GM21526 (cell line): ENCODE results near the gene TERF2IP.

ENCODE experiments used
- ATAC-seq: cut with Tn5 transposase; IDR thresholded peaks from one replicate; pipeline ENCODE4 v1.9.1; 2021; ENCODE audit warnings: moderate library complexity; ENCODE audit not compliant: unreplicated experiment, low FRiP score

The TERF2IP gene

GRCh38 chr16:75632857-75633256 lies 14.7 kb upstream of the TERF2IP start:
- ATAC-seq: no peak

GRCh38 chr16:75635036-75635435 lies 12.5 kb upstream of the TERF2IP start:
- no peak for ATAC-seq

GRCh38 chr16:75640598-75640997 lies 7.0 kb upstream of the TERF2IP start:
- ATAC-seq: no peak

- ATAC-seq: no peak
Observed at GRCh38 chr16:75644240-75645012, 3.1 kb upstream of the TERF2IP start.

- peak; percentile 29 for ATAC-seq
Observed at GRCh38 chr16:75647112-75647491, 471 bp upstream of the TERF2IP start.

- ATAC-seq: peak; percentile 31
Observed at GRCh38 chr16:75648265-75649076, 898 bp downstream of the TERF2IP start.

GRCh38 chr16:75653922-75654321 lies 6.3 kb downstream of the TERF2IP start:
- ATAC-seq: no peak

GRCh38 chr16:75658175-75658574 lies 10.6 kb downstream of the TERF2IP start:
- no peak for ATAC-seq

GRCh38 chr16:75660321-75660720 lies 12.7 kb downstream of the TERF2IP start:
- no peak for ATAC-seq

GRCh38 chr16:75660726-75661302 lies 13.2 kb downstream of the TERF2IP start:
- no peak for ATAC-seq

GRCh38 chr16:75667503-75667902 lies 19.9 kb downstream of the TERF2IP start:
- no peak for ATAC-seq

- no peak for ATAC-seq
Observed at GRCh38 chr16:75676909-75677308, 29.3 kb downstream of the TERF2IP start, which contains the start of gene CPHXL2. Gene CPHXL2, minus strand, starts transcription at chr16:75677009. Its CDS starts 10 bp downstream, at chr16:75676999.

GRCh38 chr16:75679366-75679765 lies 31.8 kb downstream of the TERF2IP start:
- ATAC-seq: no peak

GRCh38 chr16:75682308-75682707 lies 34.7 kb downstream of the TERF2IP start:
- ATAC-seq: no peak

GRCh38 chr16:75687361-75687760 lies 39.8 kb downstream of the TERF2IP start:
- ATAC-seq: no peak

GRCh38 chr16:75695708-75696107 lies 48.1 kb downstream of the TERF2IP start:
- ATAC-seq: no peak

GRCh38 chr16:75697571-75697970 lies 50.0 kb downstream of the TERF2IP start:
- no peak for ATAC-seq

- ATAC-seq: no peak
Observed at GRCh38 chr16:75701361-75701760, 53.8 kb downstream of the TERF2IP start, which contains the start of gene DUXB. Gene DUXB, minus strand, starts transcription at chr16:75701461. Its CDS starts 43 bp downstream, at chr16:75701418.

GRCh38 chr16:75702242-75702641 lies 54.7 kb downstream of the TERF2IP start:
- no peak for ATAC-seq

GRCh38 chr16:75703306-75703705 lies 55.7 kb downstream of the TERF2IP start:
- no peak for ATAC-seq
